ENCODE data around the gene LLGL2.
"Not testable (repeated sequence)": the region's sequence is repeated elsewhere in the genome, so short reads cannot be mapped to it uniquely, and the experiment has no call there.

Gene LLGL2

GRCh38 chr17:75524970-75525805 lies at the start of gene LLGL2:
Gene LLGL2 (plus strand): TSS chr17:75525697. CDS start chr17:75543427, 17,730 bp downstream.
- DNase-seq (ENCODE audit: low read depth) = peak; percentile 41

GRCh38 chr17:75475851-75476250 lies 49.6 kb upstream of the LLGL2 start:
- DNase-seq (ENCODE audit: low read depth) = no peak

- DNase-seq (ENCODE audit: low read depth) = no peak
Measured at GRCh38 chr17:75476271-75476671, 49.2 kb upstream of the LLGL2 start.

- DNase-seq (ENCODE audit: low read depth) = no peak
Measured at GRCh38 chr17:75476752-75477489, 48.6 kb upstream of the LLGL2 start.

GRCh38 chr17:75477490-75477862 lies 48.0 kb upstream of the LLGL2 start:
- not testable (repeated sequence) for DNase-seq (ENCODE audit: low read depth)

GRCh38 chr17:75478508-75478907 lies 47.0 kb upstream of the LLGL2 start:
- DNase-seq (ENCODE audit: low read depth) = no peak

GRCh38 chr17:75480281-75480680 lies 45.2 kb upstream of the LLGL2 start:
- no peak for DNase-seq (ENCODE audit: low read depth)

- no peak for DNase-seq (ENCODE audit: low read depth)
Measured at GRCh38 chr17:75481194-75482068, 44.1 kb upstream of the LLGL2 start.

- no peak for DNase-seq (ENCODE audit: low read depth)
Measured at GRCh38 chr17:75482098-75482942, 43.2 kb upstream of the LLGL2 start.

GRCh38 chr17:75485688-75486087 lies 39.8 kb upstream of the LLGL2 start:
- DNase-seq (ENCODE audit: low read depth) = no peak

GRCh38 chr17:75486151-75486550 lies 39.3 kb upstream of the LLGL2 start:
- DNase-seq (ENCODE audit: low read depth) = no peak

GRCh38 chr17:75486951-75487350 lies 38.5 kb upstream of the LLGL2 start:
- no peak for DNase-seq (ENCODE audit: low read depth)

GRCh38 chr17:75487351-75488070 lies 38.0 kb upstream of the LLGL2 start:
- peak; percentile 18 for DNase-seq (ENCODE audit: low read depth)

- no peak for DNase-seq (ENCODE audit: low read depth)
Measured at GRCh38 chr17:75488693-75489510, 36.6 kb upstream of the LLGL2 start.

GRCh38 chr17:75489511-75489955 lies 36.0 kb upstream of the LLGL2 start:
- DNase-seq (ENCODE audit: low read depth) = no peak

- DNase-seq (ENCODE audit: low read depth) = no peak
Measured at GRCh38 chr17:75490173-75490743, 35.2 kb upstream of the LLGL2 start.

- DNase-seq (ENCODE audit: low read depth) = no peak
Measured at GRCh38 chr17:75490953-75491649, 34.4 kb upstream of the LLGL2 start.

- DNase-seq (ENCODE audit: low read depth) = no peak
Measured at GRCh38 chr17:75491680-75492079, 33.8 kb upstream of the LLGL2 start.

All from stimulated activated CD8-positive, alpha-beta memory T cell treated with anti-CD3 and anti-CD28 coated beads, Interleukin-7, amount 100 ng/mL, for 24 hours (primary cell).